HG03460 (cell line): ENCODE data around the gene EPYC.

Source experiments
- ATAC-seq: cut with Tn5 transposase; IDR thresholded peaks from one replicate; pipeline ENCODE4 v1.9.1; 2021; ENCODE audit not compliant: unreplicated experiment

The EPYC gene

GRCh38 chr12:91004872-91005271 lies at the start of gene EPYC:
EPYC (minus strand) TSS chr12:91004972; CDS start chr12:91002565, 2,407 bp downstream.
- no peak for ATAC-seq

GRCh38 chr12:91053951-91054715 lies 49.4 kb upstream of the EPYC start:
- no peak for ATAC-seq

DNA sequence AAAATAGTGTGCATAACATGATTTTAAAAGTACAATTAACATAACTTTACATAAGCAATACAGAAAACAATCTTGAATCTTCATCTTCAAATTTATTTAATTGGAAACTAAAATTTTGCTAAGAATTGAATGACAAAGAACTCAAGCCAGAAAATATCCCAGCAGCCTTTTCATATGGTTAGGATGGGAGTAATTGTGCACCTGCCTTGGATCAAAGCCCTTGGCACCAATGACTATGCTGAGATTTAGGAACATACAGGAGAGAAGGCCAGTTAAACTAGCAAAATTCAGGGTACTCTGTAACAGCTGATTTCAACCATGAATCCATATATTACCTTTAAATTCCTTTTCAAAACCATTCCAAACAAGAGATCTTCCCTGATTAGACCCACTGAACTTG lies 47.3 kb upstream of the EPYC start:
- ATAC-seq: no peak

DNA sequence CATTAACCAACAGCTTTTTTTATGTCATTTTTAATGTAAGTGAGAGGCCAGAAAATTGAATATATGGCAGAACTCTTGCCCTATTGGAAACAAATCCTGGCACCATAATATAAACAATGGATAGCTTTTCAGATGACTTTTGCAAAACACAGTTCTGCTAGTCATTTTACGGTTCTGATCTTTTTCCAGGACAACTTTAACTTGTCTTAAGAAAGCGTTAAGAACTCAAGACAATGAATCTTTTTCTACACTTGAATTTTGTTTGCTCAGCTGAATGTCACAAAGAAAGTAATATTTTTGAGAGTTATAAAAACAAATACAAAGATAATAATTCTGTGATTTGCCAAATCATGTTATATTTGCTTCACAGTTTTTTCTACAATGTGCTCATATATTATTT lies 39.8 kb upstream of the EPYC start:
- ATAC-seq: no peak

GRCh38 chr12:91043408-91043807 lies 38.6 kb upstream of the EPYC start:
- no peak for ATAC-seq

GRCh38 chr12:91040096-91040755 lies 35.5 kb upstream of the EPYC start:
- ATAC-seq: no peak

DNA sequence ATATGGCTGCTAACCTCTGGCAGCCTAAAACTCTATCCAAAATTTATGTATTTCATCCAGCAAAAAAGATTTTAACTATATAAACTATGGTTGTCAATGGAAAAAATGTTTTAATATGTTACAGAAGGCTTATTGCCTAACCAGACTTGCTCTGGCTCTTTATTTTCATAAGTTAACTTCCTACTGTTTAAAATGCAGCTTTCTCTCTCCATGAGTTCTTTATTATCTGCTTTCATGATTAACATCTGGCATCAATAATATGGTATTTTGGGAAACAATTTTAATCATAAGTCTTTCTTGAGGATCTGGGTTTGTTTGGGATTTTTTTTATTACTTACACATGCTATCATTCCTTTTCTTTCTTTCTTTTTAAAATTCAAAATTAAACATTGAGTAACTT lies 32.5 kb upstream of the EPYC start:
- ATAC-seq: no peak

DNA sequence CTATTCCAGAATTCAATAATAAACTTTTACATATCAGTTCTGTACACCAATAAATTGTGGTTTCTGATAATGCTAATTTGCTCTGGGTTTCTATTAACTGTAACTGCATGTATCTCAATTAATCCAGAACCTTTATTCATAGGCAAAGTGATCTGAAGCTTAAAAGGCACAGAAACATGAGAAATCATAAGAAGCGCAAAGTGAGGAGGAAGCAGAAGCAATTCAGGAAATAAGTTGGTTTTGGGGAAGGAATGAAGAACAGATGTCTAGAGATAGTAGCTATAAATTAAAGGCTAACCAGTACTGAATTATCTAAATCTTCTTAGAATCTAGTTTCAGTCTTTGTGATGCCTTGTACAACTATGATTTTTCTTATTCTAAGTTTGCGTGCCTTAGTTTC lies 28.5 kb upstream of the EPYC start:
- ATAC-seq: no peak

DNA sequence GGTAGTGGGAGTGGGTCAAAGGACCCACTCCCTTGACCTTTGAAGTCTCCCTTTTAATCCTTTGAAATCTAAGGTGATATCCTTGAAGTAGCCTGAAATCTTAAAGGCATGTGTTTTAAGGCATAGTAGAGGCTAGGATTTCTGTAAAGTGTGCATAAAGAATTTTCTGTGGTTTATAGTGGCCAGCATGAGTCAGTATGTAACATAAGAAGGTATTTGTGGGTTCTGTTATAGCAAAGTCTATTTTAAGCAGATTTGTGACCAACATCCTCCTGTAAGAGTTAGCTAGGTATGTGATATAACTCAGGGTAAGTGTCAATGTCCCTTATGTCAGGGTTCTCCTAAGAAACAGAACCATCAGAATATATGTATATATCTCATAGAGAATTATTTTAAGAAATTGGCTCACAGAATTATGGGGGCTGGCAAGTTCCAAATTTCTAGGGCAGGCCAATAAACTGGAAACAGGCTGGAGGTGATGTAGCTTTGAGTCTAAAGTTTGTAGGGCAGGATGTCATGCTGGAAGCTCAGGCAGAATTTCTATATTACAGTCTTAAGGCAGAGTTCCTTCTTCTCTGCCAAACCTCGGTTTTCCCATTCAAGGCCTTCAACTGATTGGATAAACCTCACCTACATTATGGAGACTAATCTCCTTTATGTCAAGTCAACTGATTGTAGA lies 18.7 kb upstream of the EPYC start:
- no peak for ATAC-seq

GRCh38 chr12:91021076-91021475 lies 16.3 kb upstream of the EPYC start:
- ATAC-seq: no peak

- ATAC-seq: no peak
Measured at GRCh38 chr12:91019455-91019854, 14.7 kb upstream of the EPYC start.

GRCh38 chr12:91017511-91018263 lies 12.9 kb upstream of the EPYC start:
- no peak for ATAC-seq

- ATAC-seq: no peak
Measured at GRCh38 chr12:91017043-91017442, 12.3 kb upstream of the EPYC start.

GRCh38 chr12:91009319-91009950 lies 4.7 kb upstream of the EPYC start:
- ATAC-seq: peak; percentile 92

- ATAC-seq: peak; percentile 76
Measured at GRCh38 chr12:91007531-91008290, 2.9 kb upstream of the EPYC start.

- no peak for ATAC-seq
Measured at GRCh38 chr12:91003737-91004136, 1.0 kb downstream of the EPYC start.

- no peak for ATAC-seq
Measured at GRCh38 chr12:91001306-91001705, 3.5 kb downstream of the EPYC start.

DNA sequence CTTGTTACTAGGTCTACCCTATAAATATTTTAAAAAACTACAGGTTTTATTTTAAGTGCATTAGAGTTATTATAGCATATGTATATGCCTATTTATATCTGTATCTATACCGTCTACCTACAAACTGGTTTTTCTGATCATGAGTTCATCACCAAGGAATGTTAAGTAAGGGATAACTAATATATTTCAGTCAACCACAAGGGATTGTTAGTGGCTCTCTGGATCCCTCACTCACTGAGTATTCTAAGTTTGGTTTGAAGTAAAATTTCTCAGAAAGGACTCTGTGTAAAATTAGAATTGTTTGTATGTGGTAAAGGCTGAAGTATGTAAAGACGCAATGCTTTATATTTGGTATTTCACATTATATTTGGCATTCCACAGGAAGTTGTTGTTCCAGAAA lies 4.8 kb downstream of the EPYC start:
- ATAC-seq: no peak

DNA sequence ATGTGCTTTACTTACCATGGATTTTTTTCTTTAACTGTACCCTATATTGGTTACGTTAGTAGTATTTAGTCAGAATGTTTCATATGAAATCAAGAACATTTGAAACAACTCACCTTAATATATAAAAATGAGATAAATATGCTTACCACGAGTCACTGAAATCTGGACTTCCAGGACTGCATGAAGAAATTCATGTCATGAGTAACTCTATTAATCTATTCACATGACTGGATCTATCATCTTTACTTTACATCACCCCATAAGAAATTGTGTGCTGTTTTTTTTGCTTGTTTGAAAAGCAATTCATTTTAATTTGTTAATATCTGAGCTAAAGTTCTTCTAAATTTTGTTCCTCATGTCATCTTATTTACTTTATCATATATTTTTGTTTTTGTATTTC lies 5.2 kb downstream of the EPYC start:
- no peak for ATAC-seq

DNA sequence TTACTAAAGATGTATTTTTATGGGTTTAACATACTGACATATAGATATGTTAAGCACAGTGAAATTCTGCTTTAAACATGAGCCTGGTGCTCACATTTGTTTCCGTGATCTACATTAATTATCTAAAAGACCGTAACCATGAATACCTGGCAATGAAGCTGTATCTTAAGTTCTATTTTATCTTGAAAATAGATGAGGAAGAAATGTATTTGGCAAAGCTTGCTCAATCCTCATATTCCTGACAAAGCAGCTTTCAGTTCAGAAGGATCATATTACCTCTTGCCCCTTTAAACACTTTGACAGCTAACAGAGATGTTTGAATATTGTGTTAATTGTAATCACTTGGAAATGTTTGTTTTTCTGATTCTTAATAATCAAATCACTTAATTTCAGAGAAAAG lies 9.8 kb downstream of the EPYC start:
- no peak for ATAC-seq
